Thoracic aorta (tissue), 2 donors: ENCODE results near the gene TULP4. TPM values are rescaled to one million over a fixed set of nuclear protein-coding genes. Genes with fewer than 3 reads are reported as not detected.

Experiments used
- ATAC-seq: fragments of 150-250 bp; one replicate; pipeline ENCODE4 v1.8.0; 2017; ENCODE audit warnings: low read depth; ENCODE audit not compliant: insufficient number of reproducible peaks, low FRiP score
- DNase-seq: peaks from one replicate; pipeline ENCODE4 v3.0.0-alpha.2; 2020; ENCODE audit warnings: low spot score
- H3K27ac ChIP-seq, 2 donors: fragments of 200-600 bp; sonication (generic); 1 replicate in 1 of 2; 2 replicates in 1 of 2; pipeline ENCODE4 v1.5.1; 2016; ENCODE audit warnings: mild to moderate bottlenecking in 2 of 2, moderate library complexity in 2 of 2
- H3K27me3 ChIP-seq: fragments of 200-600 bp; sonication (generic); replicated peaks from 2 replicates; pipeline ENCODE4 v1.6.0; 2016; ENCODE audit warnings: mild to moderate bottlenecking; ENCODE audit not compliant: insufficient read depth
- H3K36me3 ChIP-seq: fragments of 200-600 bp; sonication (generic); one replicate; pipeline ENCODE4 v1.5.1; 2016
- H3K4me1 ChIP-seq, 2 donors: fragments of 200-600 bp; sonication (generic); 1 replicate in 1 of 2; 2 replicates in 1 of 2; pipeline versions ENCODE4 v1.5.1 to v1.6.0; 2016; ENCODE audit warnings: low read depth in 2 of 2, mild to moderate bottlenecking in 1 of 2; ENCODE audit not compliant: control insufficient read depth in 1 of 2
- H3K4me3 ChIP-seq: fragments of 200-600 bp; sonication (generic); 2 replicates; pipeline ENCODE4 v1.5.1; 2016; ENCODE audit warnings: mild to moderate bottlenecking
- H3K9me3 ChIP-seq: fragments of 200-600 bp; sonication (generic); 2 replicates; pipeline ENCODE4 v1.5.1; 2016
- total RNA-seq, 2 donors: library from RNA; depleted of rRNA; stranded (reverse); fragments of >200 nt; gene quantifications; one replicate each; pipeline versions ENCODE4 v1.1.0 to v1.2.3, GENCODE V29; 2016
- TF ChIP-seq, protein P1 (sequence below): fragments of 200-600 bp; sonication (generic); IDR thresholded peaks from one replicate; pipeline ENCODE4 v1.5.1; 2019; ENCODE audit warnings: antibody characterized with exemption

Gene TULP4
- total RNA-seq, 2 donors from 2014 or later, result 75.5 to 189 TPM

DNA sequence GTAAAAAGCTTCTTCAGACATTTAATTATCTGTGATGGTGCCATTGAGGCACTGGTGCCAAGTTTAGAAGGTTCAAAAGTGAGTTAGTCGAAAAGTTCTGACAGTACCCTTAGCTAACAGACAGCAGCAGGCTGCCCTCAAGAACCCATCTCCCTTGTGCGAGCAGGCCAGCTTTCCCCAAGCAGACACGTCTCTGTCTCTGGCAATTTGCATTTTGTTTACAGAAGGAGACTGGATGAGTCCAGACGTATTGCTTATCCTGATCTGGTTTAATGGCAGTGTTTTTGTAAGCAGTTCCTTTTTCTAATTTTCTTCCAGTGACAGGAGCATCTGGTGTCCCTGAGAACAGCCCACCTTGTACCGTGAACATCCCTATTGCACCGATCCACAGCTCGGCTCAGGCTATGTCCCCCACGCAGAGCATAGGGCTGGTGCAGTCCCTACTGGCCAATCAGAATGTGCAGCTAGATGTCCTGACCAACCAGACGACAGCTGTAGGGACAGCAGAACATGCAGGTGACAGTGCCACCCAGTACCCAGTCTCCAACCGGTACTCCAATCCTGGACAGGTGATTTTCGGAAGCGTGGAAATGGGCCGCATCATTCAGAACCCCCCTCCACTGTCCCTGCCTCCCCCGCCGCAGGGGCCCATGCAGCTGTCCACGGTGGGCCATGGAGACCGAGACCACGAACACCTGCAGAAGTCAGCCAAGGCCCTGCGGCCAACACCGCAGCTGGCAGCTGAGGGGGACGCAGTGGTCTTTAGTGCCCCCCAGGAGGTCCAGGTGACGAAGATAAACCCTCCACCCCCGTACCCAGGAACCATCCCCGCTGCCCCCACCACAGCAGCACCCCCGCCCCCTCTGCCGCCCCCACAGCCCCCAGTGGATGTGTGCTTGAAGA, 189.3 kb downstream of the TULP4 start:
- DNase-seq, result no peak
- no peaks in the 10 kb centered on the region for H3K9me3 ChIP-seq
- no peak overlapping the region for H3K27ac ChIP-seq
- H3K4me1 ChIP-seq, result no peaks in the 10 kb centered on the region
- peaks cover 19% of the 10 kb centered on the region for H3K36me3 ChIP-seq
- no peak for ATAC-seq
- H3K4me3 ChIP-seq, result no peak overlapping the region
- H3K27me3 ChIP-seq, result no peaks in the 10 kb centered on the region
- TF ChIP-seq, protein P1, sequence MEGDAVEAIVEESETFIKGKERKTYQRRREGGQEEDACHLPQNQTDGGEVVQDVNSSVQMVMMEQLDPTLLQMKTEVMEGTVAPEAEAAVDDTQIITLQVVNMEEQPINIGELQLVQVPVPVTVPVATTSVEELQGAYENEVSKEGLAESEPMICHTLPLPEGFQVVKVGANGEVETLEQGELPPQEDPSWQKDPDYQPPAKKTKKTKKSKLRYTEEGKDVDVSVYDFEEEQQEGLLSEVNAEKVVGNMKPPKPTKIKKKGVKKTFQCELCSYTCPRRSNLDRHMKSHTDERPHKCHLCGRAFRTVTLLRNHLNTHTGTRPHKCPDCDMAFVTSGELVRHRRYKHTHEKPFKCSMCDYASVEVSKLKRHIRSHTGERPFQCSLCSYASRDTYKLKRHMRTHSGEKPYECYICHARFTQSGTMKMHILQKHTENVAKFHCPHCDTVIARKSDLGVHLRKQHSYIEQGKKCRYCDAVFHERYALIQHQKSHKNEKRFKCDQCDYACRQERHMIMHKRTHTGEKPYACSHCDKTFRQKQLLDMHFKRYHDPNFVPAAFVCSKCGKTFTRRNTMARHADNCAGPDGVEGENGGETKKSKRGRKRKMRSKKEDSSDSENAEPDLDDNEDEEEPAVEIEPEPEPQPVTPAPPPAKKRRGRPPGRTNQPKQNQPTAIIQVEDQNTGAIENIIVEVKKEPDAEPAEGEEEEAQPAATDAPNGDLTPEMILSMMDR, result no peak

DNA sequence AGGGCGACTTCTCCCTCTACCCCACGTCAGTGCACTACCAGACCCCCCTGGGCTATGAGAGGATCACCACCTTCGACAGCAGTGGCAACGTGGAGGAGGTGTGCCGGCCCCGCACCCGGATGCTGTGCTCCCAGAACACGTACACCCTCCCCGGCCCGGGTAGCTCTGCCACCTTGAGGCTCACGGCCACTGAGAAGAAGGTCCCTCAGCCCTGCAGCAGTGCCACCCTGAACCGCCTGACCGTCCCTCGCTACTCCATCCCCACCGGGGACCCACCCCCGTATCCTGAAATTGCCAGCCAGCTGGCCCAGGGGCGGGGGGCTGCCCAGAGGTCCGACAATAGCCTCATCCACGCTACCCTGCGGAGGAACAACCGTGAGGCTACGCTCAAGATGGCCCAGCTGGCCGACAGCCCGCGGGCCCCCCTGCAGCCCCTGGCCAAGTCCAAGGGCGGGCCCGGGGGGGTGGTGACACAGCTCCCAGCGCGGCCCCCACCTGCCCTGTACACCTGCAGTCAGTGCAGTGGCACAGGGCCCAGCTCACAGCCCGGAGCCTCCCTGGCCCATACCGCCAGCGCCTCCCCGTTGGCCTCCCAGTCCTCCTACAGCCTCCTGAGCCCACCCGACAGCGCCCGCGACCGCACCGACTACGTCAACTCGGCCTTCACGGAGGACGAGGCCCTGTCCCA, 190.1 kb downstream of the TULP4 start:
- TF ChIP-seq, protein P1, result no peak
- Histone ChIP-seq H3K4me1 (no peaks in the 10 kb centered on the region), H3K9me3 (no peaks in the 10 kb centered on the region), H3K36me3 (peaks cover 22% of the 10 kb centered on the region), H3K27me3 (no peaks in the 10 kb centered on the region), H3K4me3 (no peak overlapping the region), H3K27ac (no peak overlapping the region)
- ATAC-seq (no peak), DNase-seq (no peak)

DNA sequence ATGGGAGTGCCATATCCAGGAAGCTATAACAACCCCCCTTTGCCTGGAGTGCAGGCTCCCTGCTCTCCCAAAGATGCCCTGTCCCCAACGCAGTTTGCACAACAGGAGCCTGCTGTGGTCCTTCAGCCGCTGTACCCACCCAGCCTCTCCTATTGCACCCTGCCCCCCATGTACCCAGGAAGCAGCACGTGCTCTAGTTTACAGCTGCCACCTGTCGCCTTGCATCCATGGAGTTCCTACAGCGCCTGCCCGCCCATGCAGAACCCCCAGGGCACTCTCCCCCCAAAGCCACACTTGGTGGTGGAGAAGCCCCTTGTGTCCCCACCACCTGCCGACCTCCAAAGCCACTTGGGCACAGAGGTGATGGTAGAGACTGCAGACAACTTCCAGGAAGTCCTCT, 191.0 kb downstream of the TULP4 start:
- Histone ChIP-seq H3K4me3 (no peak overlapping the region), H3K27ac (no peak overlapping the region), H3K27me3 (no peaks in the 10 kb centered on the region), H3K4me1 (no peaks in the 10 kb centered on the region), H3K36me3 (peaks cover 20% of the 10 kb centered on the region), H3K9me3 (no peaks in the 10 kb centered on the region)
- ATAC-seq (no peak), DNase-seq (no peak)
- TF ChIP-seq, protein P1, result no peak

GRCh38 chr6:158503846-158504245, 191.6 kb downstream of the TULP4 start:
- ATAC-seq, result no peak
- no peak overlapping the region for H3K27ac ChIP-seq
- no peak for DNase-seq
- H3K36me3 ChIP-seq, result peaks cover 14% of the 10 kb centered on the region
- H3K4me1 ChIP-seq, result no peaks in the 10 kb centered on the region
- H3K27me3 ChIP-seq, result no peaks in the 10 kb centered on the region
- TF ChIP-seq, protein P1, result no peak
- no peak overlapping the region for H3K4me3 ChIP-seq
- H3K9me3 ChIP-seq, result no peaks in the 10 kb centered on the region

DNA sequence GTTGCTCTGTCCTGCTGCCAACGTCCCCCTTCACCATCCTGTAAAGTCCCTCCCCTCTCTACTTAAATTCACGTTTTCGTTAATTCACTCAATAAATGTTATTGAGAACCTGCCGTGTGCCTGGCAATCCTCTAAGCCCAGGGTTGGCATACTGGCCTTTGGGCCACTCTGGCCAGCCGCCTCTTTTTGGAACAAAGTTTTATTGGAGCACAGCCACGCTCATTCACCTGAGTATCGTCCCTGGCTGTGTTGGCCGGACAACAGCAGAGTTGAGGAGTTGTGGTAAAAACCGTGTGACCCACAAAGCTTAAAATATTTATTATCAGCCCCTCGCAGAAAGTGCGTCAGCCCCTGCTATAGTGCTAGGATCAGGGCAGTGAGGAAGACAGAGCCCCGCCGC, 192.9 kb downstream of the TULP4 start:
- ATAC-seq, result no peak
- Histone ChIP-seq H3K4me1 (no peaks in the 10 kb centered on the region), H3K4me3 (no peak overlapping the region), H3K36me3 (peaks cover 6% of the 10 kb centered on the region), H3K27me3 (no peaks in the 10 kb centered on the region), H3K27ac (no peak overlapping the region), H3K9me3 (no peaks in the 10 kb centered on the region)
- no peak for DNase-seq
- TF ChIP-seq, protein P1, result no peak
